Daoy (cell line): Measurements from ENCODE around the gene LZIC. TPM values are rescaled to one million over a fixed set of nuclear protein-coding genes. Genes with fewer than 3 reads are reported as not detected.
A peak's percentile ranks its signal among the peaks of the same experiment; 100 is the strongest.

ENCODE experiments used
- DNase-seq: peaks from one replicate; pipeline ENCODE4 v3.0.0-alpha.2; 2015; ENCODE audit warnings: low read depth
- total RNA-seq: library from RNA; depleted of rRNA; stranded (reverse); fragments of >200 nt; shearing (Covaris generic); gene quantifications from 2 replicates; pipeline ENCODE4 v1.2.3, GENCODE V29; 2014; rRNA removed

The LZIC gene
- total RNA-seq, 1 experiment from 2014 or later = 41.3 TPM

DNA sequence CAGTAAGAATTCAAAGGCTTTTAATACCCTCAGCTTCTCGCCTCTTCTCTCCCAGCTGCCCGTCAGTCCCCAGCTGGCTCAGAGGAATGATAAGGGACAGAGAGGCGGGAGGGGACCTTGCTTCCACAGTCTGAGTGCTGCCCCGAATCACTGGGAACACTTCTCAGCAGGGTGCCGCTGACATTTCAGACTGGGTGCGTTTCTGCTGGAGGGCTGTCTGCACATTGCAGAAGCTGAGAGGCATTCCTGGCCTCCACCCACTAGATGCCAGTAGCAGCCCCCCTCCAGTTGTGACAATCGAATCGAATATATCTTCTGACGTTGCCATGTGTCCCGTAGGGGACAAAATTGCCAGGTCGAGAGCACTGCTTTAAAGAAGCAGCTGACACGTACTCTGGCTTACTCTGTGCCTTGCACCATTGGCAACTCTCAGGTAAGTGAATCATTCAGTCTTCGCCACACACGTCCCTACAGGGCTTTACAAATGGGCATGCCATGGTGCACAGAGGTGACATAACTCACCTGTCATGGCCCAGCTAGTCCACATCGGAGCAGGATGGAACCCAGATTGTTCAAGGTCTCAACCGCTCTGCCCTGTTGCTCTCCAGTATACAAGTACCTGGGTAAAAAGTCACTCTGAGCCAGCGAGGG, 57.0 kb downstream of the LZIC start:
- DNase-seq = no peak

- no peak for DNase-seq
Measured at GRCh38 chr1:9884805-9885204, 58.4 kb downstream of the LZIC start.

- DNase-seq = no peak
Measured at GRCh38 chr1:9883585-9884449, 59.4 kb downstream of the LZIC start.

GRCh38 chr1:9882945-9883303, 60.3 kb downstream of the LZIC start:
- DNase-seq = no peak

DNA sequence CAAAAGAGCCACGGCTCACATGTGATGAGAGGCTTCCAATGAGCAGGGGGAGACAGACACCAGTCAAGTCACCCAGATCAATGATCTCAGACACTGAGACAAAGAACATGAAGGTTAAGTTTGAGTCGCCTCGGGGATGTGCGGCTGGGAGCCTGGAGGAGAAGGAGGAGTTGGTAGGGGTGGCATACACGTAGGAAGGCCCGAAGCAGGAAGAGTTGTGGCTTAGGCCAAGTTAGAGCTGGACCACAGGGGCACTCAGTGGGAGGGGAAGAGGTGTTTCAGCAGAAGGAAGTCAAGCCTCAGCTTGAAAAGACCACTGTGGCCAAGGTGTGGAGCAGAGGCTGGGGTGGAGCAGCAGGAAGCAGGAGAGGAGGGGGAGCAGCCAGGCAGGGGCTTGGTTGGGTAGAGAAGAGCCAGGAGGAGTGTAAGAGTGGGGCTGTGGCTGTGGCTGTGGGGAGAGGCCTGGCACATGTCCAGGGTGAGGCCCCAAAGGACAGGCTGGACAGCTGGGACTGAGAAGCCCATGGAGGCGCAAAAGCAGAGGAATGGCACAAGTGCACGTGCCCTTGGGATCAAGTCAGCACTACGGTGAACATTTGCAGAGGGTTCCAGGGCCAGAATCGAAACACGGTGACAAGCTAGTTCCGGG, 60.8 kb downstream of the LZIC start:
- no peak for DNase-seq

DNA sequence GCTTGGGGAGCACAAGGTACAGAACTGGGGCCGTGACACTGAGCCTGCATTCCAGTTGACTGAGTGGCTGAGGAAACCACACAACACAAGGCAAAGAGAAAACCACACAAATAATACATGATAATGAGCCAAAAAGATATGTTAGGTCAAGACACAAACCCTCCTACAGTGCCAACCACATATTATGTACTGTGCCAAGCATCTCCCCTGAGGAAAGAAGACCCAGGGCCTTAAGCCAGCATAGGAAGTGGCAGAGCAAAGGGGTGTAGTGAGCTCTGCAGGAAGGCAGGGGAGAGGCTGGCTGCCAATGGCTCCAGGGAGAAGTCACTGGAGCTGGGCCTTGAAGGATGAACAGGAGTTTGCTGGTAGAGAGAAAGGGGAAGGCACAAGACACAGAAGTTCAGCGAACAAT, 61.3 kb downstream of the LZIC start:
- DNase-seq = peak; percentile 88

Other genes with a start within 250 kb of the LZIC start
- gene CLSTN1, start 119.4 kb downstream of the LZIC start, total RNA-seq = 37.5 and 41.7 TPM in 2 replicates
- 17.0 and 24.3 TPM in 2 replicates for gene CTNNBIP1, start 33.1 kb downstream of the LZIC start, total RNA-seq
- 8.5 and 15.2 TPM in 2 replicates for gene NMNAT1, start 84 bp upstream of the LZIC start, total RNA-seq
- gene RBP7, start 53.8 kb upstream of the LZIC start, total RNA-seq = not detected in 2 replicates
- gene UBE4B, start 89.6 kb upstream of the LZIC start, total RNA-seq = 34.4 and 38.8 TPM in 2 replicates